PC-3 (cell line): ENCODE measurements around the gene BOD1.

Experiments used
- CTCF ChIP-seq: fragments of 300-600 bp; sonication (generic); conservative IDR thresholded peaks from 2 replicates; pipeline ENCODE4 v1.5.1; 2017; ENCODE audit warnings: antibody characterized with exemption, low read depth, mild to moderate bottlenecking, low read length
- EZH2 ChIP-seq: fragments of 300-600 bp; sonication (generic); IDR thresholded peaks from one replicate; pipeline ENCODE4 v1.6.1; 2017; ENCODE audit warnings: antibody characterized with exemption, mild to moderate bottlenecking, low read length; ENCODE audit not compliant: unreplicated experiment

- TF ChIP-seq CTCF (no peak), EZH2 (no peak)
These were observed 39.3 kb downstream of the BOD1 start for GRCh38 chr5:173577166-173577565.
